ENCODE data around the gene HTR3A. TPM values are rescaled to one million over a fixed set of nuclear protein-coding genes. Genes with fewer than 3 reads are reported as not detected.

HTR3A gene
- total RNA-seq (2022; extraction: Qiagen RNA extraction) = not detected in 5 replicates

DNA sequence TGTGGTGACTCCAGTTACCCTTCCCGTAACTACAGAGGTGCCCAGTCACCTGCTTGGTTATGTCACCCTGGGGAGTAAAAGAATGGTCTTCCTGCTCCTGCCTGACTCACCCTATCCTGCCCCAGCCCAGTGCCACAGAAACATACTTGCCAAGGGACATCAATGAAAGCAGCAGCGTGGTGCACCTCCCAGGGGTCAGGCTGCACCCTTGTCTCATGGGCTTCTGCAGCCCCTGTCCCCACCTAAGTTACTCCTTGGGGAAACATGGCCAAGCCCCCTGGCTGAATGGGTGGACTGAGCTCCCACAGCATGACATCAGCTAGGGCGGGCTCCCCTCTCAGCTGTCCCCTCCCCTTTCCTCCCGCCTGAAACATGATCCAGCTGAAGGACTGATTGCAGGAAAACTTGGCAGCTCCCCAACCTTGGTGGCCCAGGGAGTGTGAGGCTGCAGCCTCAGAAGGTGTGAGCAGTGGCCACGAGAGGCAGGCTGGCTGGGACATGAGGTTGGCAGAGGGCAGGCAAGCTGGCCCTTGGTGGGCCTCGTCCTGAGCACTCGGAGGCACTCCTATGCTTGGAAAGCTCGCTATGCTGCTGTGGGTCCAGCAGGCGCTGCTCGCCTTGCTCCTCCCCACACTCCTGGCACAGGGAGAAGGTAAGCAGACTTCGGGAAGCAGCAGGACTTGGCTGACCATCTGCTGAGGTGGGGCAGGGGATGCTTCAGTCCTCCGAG is at the start of gene HTR3A:
Gene HTR3A (plus strand): TSS at position 368 of the 730 bp plus-strand sequence. CDS start 218 bp downstream, at position 586.

Other genes starting within 250 kb of the HTR3A start
- 12.6 to 14.8 TPM (median 13.4 TPM) in 5 replicates for gene ZW10, start 201.4 kb upstream of the HTR3A start, total RNA-seq (2022; extraction: Qiagen RNA extraction)
- not detected in 5 replicates for gene CLDN25, start 195.3 kb upstream of the HTR3A start, total RNA-seq (2022; extraction: Qiagen RNA extraction)
- 13.2 to 20.1 TPM (median 19.2 TPM) in 5 replicates for gene USP28, start 99.5 kb upstream of the HTR3A start, total RNA-seq (2022; extraction: Qiagen RNA extraction)
- gene HTR3B, start 70.3 kb upstream of the HTR3A start, total RNA-seq (2022; extraction: Qiagen RNA extraction) = not detected in 5 replicates
- 0.76 to 1.6 TPM (median 1.3 TPM) in 5 replicates for gene ZBTB16, start 84.6 kb downstream of the HTR3A start, total RNA-seq (2022; extraction: Qiagen RNA extraction)

Measured in A549 treated with dexamethasone at 1 μM for 4 hours (cell line).